ENCODE measurements around the gene CYTH1.

The CYTH1 gene

GRCh38 chr17:78732354-78732753 lies 49.7 kb downstream of the CYTH1 start:
- Histone ChIP-seq H3K9ac (ENCODE audit: low read length) (no peak overlapping the region), H3K4me3 (ENCODE audit: low read depth, low read length, poor library complexity, severe bottlenecking) (no peak overlapping the region), H3K9me3 (ENCODE audit: low read length) (no peaks in the 10 kb centered on the region), H3K79me2 (ENCODE audit: insufficient read depth, low read length) (no peaks in the 10 kb centered on the region), H3K36me3 (ENCODE audit: insufficient read depth, low read length) (no peaks in the 10 kb centered on the region), H3K4me2 (ENCODE audit: low read length) (no peak overlapping the region), H3K27ac (ENCODE audit: low read depth, low read length, poor library complexity, severe bottlenecking) (no peak overlapping the region), H3K27me3 (ENCODE audit: insufficient read depth, low read length) (no peaks in the 10 kb centered on the region; the same call in none of the 2 replicates), H3K9me2 (ENCODE audit: low read depth, low read length) (no peaks in the 10 kb centered on the region), H3K4me1 (ENCODE audit: insufficient read depth, low read length, severe bottlenecking) (peaks cover 29% of the 10 kb centered on the region), H3F3A (ENCODE audit: insufficient read depth, low read length) (0 out of 2 replicates have a peak, but pooled peaks cover 3% of the 10 kb centered on the region), H2AFZ (ENCODE audit: low read length) (no peak overlapping the region), H4K20me1 (ENCODE audit: insufficient read depth, low read length) (peaks cover 3% of the 10 kb centered on the region; the same call in 1 of the 2 replicates)
- no peak for TF ChIP-seq EZH2 (IDR thresholded peaks at IDR 0.05; ENCODE audit: borderline replicate concordance, low read length)
- no peak for TF ChIP-seq CTCF (IDR thresholded peaks at IDR 0.05; ENCODE audit: low read length)

GRCh38 chr17:78731904-78732303 lies 50.2 kb downstream of the CYTH1 start:
- H2AFZ ChIP-seq (ENCODE audit: low read length) = no peak overlapping the region
- H3K9me2 ChIP-seq (ENCODE audit: low read depth, low read length) = no peaks in the 10 kb centered on the region
- 0 out of 2 replicates have a peak, but pooled peaks cover 3% of the 10 kb centered on the region for H3F3A ChIP-seq (ENCODE audit: insufficient read depth, low read length)
- no peak overlapping the region for H3K27ac ChIP-seq (ENCODE audit: low read depth, low read length, poor library complexity, severe bottlenecking)
- no peak overlapping the region for H3K4me3 ChIP-seq (ENCODE audit: low read depth, low read length, poor library complexity, severe bottlenecking)
- no peak overlapping the region for H3K9ac ChIP-seq (ENCODE audit: low read length)
- no peaks in the 10 kb centered on the region for H3K79me2 ChIP-seq (ENCODE audit: insufficient read depth, low read length)
- no peaks in the 10 kb centered on the region for H3K36me3 ChIP-seq (ENCODE audit: insufficient read depth, low read length)
- no peaks in the 10 kb centered on the region; the same call in 1 of the 2 replicates for H3K27me3 ChIP-seq (ENCODE audit: insufficient read depth, low read length)
- peaks cover 3% of the 10 kb centered on the region; the same call in 1 of the 2 replicates for H4K20me1 ChIP-seq (ENCODE audit: insufficient read depth, low read length)
- H3K4me2 ChIP-seq (ENCODE audit: low read length) = no peak overlapping the region
- H3K9me3 ChIP-seq (ENCODE audit: low read length) = no peaks in the 10 kb centered on the region
- TF ChIP-seq CTCF (IDR thresholded peaks at IDR 0.05; ENCODE audit: low read length) (no peak), EZH2 (IDR thresholded peaks at IDR 0.05; ENCODE audit: borderline replicate concordance, low read length) (no peak)
- H3K4me1 ChIP-seq (ENCODE audit: insufficient read depth, low read length, severe bottlenecking) = peaks cover 25% of the 10 kb centered on the region

- H3K36me3 ChIP-seq (ENCODE audit: insufficient read depth, low read length) = no peaks in the 10 kb centered on the region
- H3K27ac ChIP-seq (ENCODE audit: low read depth, low read length, poor library complexity, severe bottlenecking) = no peak overlapping the region
- H3K9ac ChIP-seq (ENCODE audit: low read length) = no peak overlapping the region
- H4K20me1 ChIP-seq (ENCODE audit: insufficient read depth, low read length) = peaks cover 3% of the 10 kb centered on the region; the same call in 1 of the 2 replicates
- H2AFZ ChIP-seq (ENCODE audit: low read length) = no peak overlapping the region
- H3K4me3 ChIP-seq (ENCODE audit: low read depth, low read length, poor library complexity, severe bottlenecking) = no peak overlapping the region
- H3F3A ChIP-seq (ENCODE audit: insufficient read depth, low read length) = 0 out of 2 replicates have a peak, but pooled peaks cover 3% of the 10 kb centered on the region
- no peak for TF ChIP-seq CTCF (IDR thresholded peaks at IDR 0.05; ENCODE audit: low read length)
- TF ChIP-seq EZH2 (IDR thresholded peaks at IDR 0.05; ENCODE audit: borderline replicate concordance, low read length) = no peak
- H3K9me2 ChIP-seq (ENCODE audit: low read depth, low read length) = no peaks in the 10 kb centered on the region
- H3K4me1 ChIP-seq (ENCODE audit: insufficient read depth, low read length, severe bottlenecking) = peaks cover 3% of the 10 kb centered on the region
- H3K9me3 ChIP-seq (ENCODE audit: low read length) = no peaks in the 10 kb centered on the region
- H3K27me3 ChIP-seq (ENCODE audit: insufficient read depth, low read length) = peaks cover 5% of the 10 kb centered on the region
- no peak overlapping the region for H3K4me2 ChIP-seq (ENCODE audit: low read length)
- no peaks in the 10 kb centered on the region for H3K79me2 ChIP-seq (ENCODE audit: insufficient read depth, low read length)
Measured at GRCh38 chr17:78729641-78730040, 52.4 kb downstream of the CYTH1 start.
